ENCODE data around the gene ZNF280D. TPM values are rescaled to one million over a fixed set of nuclear protein-coding genes. Genes with fewer than 3 reads are reported as not detected.

Gene ZNF280D
- total RNA-seq, 1 donor, result 55.3 TPM

DNA sequence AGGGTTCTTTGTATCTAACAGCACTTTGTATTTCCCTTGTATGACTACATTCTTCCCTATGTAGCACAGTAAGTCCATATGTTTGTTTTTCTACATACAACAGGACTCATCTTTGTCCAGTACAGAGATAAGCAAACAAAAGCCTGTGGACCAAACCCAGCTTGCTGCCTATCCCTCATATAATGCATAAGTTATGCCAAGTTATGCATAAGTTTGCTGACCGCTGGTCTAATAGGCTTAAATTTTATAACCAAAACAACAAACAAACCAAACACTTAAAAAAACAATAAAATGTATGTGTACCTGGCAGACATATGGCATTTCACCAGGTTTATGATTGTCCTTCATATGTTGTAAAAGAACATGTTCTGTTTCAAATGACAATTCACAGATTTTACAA is 56.0 kb downstream of the ZNF280D start:
- DNase-seq (ENCODE audit: low read depth), result no peak
- no peak overlapping the region for H3K4me3 ChIP-seq (ENCODE audit: low read depth, low read length)
- TF ChIP-seq, protein P1, sequence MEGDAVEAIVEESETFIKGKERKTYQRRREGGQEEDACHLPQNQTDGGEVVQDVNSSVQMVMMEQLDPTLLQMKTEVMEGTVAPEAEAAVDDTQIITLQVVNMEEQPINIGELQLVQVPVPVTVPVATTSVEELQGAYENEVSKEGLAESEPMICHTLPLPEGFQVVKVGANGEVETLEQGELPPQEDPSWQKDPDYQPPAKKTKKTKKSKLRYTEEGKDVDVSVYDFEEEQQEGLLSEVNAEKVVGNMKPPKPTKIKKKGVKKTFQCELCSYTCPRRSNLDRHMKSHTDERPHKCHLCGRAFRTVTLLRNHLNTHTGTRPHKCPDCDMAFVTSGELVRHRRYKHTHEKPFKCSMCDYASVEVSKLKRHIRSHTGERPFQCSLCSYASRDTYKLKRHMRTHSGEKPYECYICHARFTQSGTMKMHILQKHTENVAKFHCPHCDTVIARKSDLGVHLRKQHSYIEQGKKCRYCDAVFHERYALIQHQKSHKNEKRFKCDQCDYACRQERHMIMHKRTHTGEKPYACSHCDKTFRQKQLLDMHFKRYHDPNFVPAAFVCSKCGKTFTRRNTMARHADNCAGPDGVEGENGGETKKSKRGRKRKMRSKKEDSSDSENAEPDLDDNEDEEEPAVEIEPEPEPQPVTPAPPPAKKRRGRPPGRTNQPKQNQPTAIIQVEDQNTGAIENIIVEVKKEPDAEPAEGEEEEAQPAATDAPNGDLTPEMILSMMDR (IDR thresholded peaks at IDR 0.05; ENCODE audit: insufficient read depth, low read length), result no peak

DNA sequence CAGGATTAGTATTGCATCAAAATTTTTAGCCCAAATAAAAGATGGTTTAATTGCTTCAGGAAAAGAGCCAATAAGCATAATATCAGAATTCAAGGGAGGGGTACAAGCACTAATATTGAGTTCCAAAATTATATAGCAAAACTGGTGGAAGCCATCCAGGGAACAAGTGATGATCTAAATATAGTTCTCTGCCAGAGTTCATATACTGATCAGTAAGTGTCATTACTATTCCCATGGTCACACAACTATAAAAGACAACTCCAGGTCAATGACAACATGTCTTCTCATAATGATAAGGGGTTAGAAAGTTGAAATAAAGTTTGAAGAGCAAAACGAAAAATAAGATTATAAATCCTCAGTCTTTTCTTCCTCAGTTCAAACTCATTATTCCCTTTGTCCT is 57.4 kb downstream of the ZNF280D start:
- no peak for DNase-seq (ENCODE audit: low read depth)
- TF ChIP-seq, protein P1 (IDR thresholded peaks at IDR 0.05; ENCODE audit: insufficient read depth, low read length), result no peak
- H3K4me3 ChIP-seq (ENCODE audit: low read depth, low read length), result no peak overlapping the region

DNA sequence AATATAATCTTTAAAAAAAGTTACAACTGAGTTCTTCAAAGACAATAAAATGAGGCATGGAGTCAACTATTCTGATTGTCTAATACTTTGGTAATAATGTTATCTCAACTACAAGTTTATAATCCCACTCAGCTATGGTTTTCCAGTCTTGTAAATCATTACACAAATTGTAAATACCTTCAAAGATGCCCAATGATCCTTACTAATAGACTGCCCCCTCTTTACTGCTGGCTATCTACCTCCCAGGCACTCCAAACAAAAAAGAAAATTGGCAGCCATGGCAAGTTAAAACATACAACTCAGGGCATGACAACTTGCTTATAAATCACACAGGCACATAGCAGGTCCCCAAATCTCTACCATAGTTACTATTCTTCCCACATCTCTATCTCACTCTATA is 58.5 kb downstream of the ZNF280D start:
- DNase-seq (ENCODE audit: low read depth), result no peak
- TF ChIP-seq, protein P1 (IDR thresholded peaks at IDR 0.05; ENCODE audit: insufficient read depth, low read length), result no peak

DNA sequence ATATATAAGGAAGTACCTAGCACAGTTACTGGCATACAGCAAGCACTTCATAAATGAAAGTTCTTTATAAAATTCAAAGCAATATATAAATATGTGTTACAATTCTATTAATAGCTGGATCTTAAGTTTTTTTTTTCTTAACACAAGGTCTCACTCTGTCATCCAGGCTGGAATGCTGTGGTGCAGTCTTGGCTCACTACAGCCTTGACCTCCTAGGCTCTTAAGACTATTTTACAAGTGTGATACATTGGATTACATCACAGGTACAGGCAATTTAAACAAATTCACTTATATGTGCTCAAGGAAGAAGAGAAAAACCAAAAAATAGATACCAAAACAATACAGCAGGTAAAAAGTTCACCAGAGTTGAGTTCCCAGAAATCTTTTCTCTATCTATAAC is 60.6 kb downstream of the ZNF280D start:
- peak; percentile 57 for DNase-seq (ENCODE audit: low read depth)
- H3K4me3 ChIP-seq (ENCODE audit: low read depth, low read length), result no peak overlapping the region
- TF ChIP-seq, protein P1 (IDR thresholded peaks at IDR 0.05; ENCODE audit: insufficient read depth, low read length), result no peak

More for the DNA sequence above, 58.5 kb downstream of the ZNF280D start:
- H3K4me3 ChIP-seq (ENCODE audit: low read depth, low read length), result no peak overlapping the region

DNA sequence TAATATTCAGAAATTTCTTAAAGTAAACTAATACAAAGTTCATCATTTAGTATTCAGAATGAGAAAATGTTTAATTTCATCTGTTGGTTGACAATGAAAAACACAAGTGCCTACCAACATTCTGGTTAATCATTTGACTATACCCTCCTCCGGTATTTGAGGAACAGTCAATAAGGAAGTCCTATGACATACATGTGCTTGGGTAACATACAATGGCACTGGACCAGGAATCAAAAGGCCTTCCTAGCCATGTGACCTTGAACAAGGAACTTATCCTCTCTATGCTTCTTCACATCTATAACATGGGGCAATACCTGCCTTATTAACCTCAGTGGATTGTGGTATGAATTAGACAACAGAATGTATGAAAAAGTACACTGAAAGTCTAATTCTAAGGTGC is 65.8 kb downstream of the ZNF280D start:
- TF ChIP-seq, protein P1 (IDR thresholded peaks at IDR 0.05; ENCODE audit: insufficient read depth, low read length), result no peak
- no peak overlapping the region for H3K4me3 ChIP-seq (ENCODE audit: low read depth, low read length)
- no peak for DNase-seq (ENCODE audit: low read depth)

DNA sequence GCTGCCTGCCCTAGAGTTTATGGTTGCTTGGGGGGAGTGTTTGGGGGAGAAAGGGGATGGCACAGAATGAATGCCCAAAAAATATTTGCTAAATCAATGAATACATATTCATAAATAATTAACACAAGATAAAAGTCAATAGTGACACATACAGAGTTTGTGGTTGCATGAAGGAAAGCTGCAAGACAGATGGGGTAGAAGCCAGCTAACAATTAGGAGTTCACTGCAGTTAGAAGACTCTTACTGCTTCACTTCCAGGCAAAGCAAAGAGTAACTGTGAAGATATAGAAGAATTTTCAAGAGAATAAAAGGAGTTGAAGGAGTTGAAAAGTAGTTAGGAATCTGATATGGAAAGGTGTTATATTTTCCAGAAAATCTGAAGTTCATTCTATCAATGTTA is 72.4 kb downstream of the ZNF280D start:
- no peak overlapping the region for H3K4me3 ChIP-seq (ENCODE audit: low read depth, low read length)
- no peak for DNase-seq (ENCODE audit: low read depth)
- TF ChIP-seq, protein P1 (IDR thresholded peaks at IDR 0.05; ENCODE audit: insufficient read depth, low read length), result no peak

DNA sequence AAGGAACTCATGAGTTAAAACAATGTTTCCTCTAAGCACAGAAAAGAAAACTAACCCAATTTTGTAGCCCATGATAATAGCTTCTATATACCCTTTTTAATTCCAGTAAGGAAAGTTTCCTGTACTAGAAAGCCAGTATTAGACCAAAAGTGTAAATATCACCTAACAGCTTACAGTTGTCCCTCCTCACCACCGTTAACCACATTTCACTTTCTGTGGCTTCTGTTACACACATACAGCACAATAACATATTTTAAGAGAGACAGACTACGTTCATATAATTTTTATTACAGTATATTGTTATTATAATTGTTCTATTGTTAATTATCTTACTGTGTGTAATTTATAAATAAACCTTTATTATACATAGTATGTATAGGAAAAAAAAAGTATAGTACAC is 74.1 kb downstream of the ZNF280D start:
- no peak overlapping the region for H3K4me3 ChIP-seq (ENCODE audit: low read depth, low read length)
- TF ChIP-seq, protein P1 (IDR thresholded peaks at IDR 0.05; ENCODE audit: insufficient read depth, low read length), result no peak
- no peak for DNase-seq (ENCODE audit: low read depth)

Data from fibroblast of the aortic adventitia (primary cell).